ENCODE results near the gene RBMX. TPM values are rescaled to one million over a fixed set of nuclear protein-coding genes. Genes with fewer than 3 reads are reported as not detected.
"Not testable (repeated sequence)": the region's sequence is repeated elsewhere in the genome, so short reads cannot be mapped to it uniquely, and the experiment has no call there.

Gene RBMX
- total RNA-seq, 2 donors from 2014 or later, result 191 to 295 TPM

GRCh38 chrX:136899221-136899620, 18.7 kb upstream of the RBMX start:
- Histone ChIP-seq H3K4me1 (replicated peaks) (no peaks in the 10 kb centered on the region), H3K9me3 (no peaks in the 10 kb centered on the region), H3K27me3 (replicated peaks; ENCODE audit: insufficient read depth) (no peaks in the 10 kb centered on the region), H3K36me3 (no peaks in the 10 kb centered on the region), H3K4me3 (no peak overlapping the region), H3K27ac (no peak overlapping the region)
- WGBS, result 40% methylated on average over 1 of the region's 1 CpG
- TF ChIP-seq, protein P1, sequence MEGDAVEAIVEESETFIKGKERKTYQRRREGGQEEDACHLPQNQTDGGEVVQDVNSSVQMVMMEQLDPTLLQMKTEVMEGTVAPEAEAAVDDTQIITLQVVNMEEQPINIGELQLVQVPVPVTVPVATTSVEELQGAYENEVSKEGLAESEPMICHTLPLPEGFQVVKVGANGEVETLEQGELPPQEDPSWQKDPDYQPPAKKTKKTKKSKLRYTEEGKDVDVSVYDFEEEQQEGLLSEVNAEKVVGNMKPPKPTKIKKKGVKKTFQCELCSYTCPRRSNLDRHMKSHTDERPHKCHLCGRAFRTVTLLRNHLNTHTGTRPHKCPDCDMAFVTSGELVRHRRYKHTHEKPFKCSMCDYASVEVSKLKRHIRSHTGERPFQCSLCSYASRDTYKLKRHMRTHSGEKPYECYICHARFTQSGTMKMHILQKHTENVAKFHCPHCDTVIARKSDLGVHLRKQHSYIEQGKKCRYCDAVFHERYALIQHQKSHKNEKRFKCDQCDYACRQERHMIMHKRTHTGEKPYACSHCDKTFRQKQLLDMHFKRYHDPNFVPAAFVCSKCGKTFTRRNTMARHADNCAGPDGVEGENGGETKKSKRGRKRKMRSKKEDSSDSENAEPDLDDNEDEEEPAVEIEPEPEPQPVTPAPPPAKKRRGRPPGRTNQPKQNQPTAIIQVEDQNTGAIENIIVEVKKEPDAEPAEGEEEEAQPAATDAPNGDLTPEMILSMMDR (IDR thresholded peaks at IDR 0.05), result no peak
- no peak for TF ChIP-seq POLR2A (IDR thresholded peaks at IDR 0.05)
- TF ChIP-seq POLR2AphosphoS5 (IDR thresholded peaks at IDR 0.05), result no peak
- intact Hi-C loops (cut with DNase I), result no loop called here
- no peak for DNase-seq (ENCODE audit: low spot score)

GRCh38 chrX:136898752-136899151, 18.2 kb upstream of the RBMX start:
- WGBS, result 87% methylated on average over 7 of the region's 7 CpGs
- H3K27me3 ChIP-seq (replicated peaks; ENCODE audit: insufficient read depth); H3K4me3 ChIP-seq: not testable (repeated sequence)

DNA sequence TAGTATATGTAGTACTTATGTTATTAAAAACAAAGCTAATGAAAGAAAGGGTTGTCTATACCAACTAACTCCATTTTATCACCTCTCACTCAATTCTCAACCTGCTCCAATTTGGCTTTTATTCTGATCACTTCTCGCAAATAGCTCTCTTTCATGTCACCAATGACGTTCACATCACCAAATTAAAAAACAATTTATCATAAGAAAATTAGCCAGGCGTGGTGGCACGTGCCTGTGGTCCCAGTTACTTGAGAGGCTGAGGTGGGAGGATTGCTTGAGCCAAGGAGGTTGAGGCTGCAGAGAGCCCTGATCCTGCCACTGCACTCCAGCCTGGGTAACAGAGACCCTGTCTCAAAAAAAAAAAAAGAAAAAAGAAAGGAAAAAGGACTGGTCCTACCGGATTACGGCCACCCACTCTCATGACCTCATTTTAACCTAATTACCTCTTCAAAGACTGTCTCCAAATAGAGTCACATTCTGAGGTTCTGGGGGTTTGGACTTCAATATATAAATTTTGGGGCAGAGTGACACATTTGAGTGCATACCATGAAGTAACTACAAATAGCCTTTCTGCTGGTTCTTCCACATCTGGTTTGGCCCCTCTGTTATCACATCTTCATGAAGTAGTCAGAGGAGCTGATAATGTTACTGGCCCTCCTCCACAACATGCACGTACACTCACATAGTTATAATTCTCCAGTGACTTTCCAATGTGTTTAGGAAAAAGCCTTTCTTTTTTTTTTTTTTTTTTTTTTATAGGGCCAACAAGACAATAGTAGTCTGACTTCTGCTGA, 15.8 kb upstream of the RBMX start:
- intact Hi-C loops (cut with DNase I), result no loop called here
- Histone ChIP-seq H3K36me3 (no peaks in the 10 kb centered on the region), H3K9me3 (no peaks in the 10 kb centered on the region), H3K4me3 (no peak overlapping the region), H3K27ac (no peak overlapping the region), H3K27me3 (replicated peaks; ENCODE audit: insufficient read depth) (no peaks in the 10 kb centered on the region), H3K4me1 (replicated peaks) (no peaks in the 10 kb centered on the region)
- no peak for DNase-seq (ENCODE audit: low spot score)
- 71% methylated on average over 7 of the region's 7 CpGs for WGBS
- TF ChIP-seq POLR2AphosphoS5 (IDR thresholded peaks at IDR 0.05) (no peak), POLR2A (IDR thresholded peaks at IDR 0.05) (no peak)

More at GRCh38 chrX:136898752-136899151, 18.2 kb upstream of the RBMX start:
- H3K27ac ChIP-seq; H3K4me1 ChIP-seq (replicated peaks); H3K9me3 ChIP-seq; H3K36me3 ChIP-seq; DNase-seq (ENCODE audit: low spot score); intact Hi-C loops (cut with DNase I): not testable (repeated sequence)

GRCh38 chrX:136892412-136892811, 11.9 kb upstream of the RBMX start:
- intact Hi-C loops (cut with DNase I), result no loop called here
- no peaks in the 10 kb centered on the region for H3K27me3 ChIP-seq (replicated peaks; ENCODE audit: insufficient read depth)
- no peaks in the 10 kb centered on the region for H3K36me3 ChIP-seq
- TF ChIP-seq, protein P1 (IDR thresholded peaks at IDR 0.05), result no peak
- no peak for TF ChIP-seq POLR2AphosphoS5 (IDR thresholded peaks at IDR 0.05)
- no peak for TF ChIP-seq POLR2A (IDR thresholded peaks at IDR 0.05)
- no peak overlapping the region for H3K27ac ChIP-seq
- no peak for DNase-seq (ENCODE audit: low spot score)
- H3K9me3 ChIP-seq, result no peaks in the 10 kb centered on the region
- no peak overlapping the region for H3K4me3 ChIP-seq
- 93% methylated on average over 3 of the region's 3 CpGs for WGBS
- H3K4me1 ChIP-seq (replicated peaks), result no peaks in the 10 kb centered on the region

DNA sequence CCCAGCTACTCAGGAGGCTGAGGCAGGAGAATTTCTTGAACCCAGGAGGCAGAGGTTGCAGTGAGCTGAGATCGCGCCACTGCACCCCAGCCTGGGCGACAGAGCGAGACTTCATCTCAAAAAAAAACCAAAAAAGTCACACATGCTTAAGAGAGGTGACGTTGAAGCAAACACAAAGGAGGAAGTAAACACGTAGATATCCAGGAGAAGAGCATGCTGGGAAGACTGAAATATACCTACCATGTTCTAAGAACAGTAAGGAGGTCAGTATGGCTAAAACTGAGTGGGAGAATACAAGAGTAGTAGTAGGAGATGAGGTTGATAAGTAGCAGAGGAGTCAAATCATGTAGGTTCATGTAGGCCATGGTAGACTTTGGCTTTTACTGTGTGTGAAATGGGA, 10.1 kb upstream of the RBMX start:
- intact Hi-C loops (cut with DNase I); H3K27ac ChIP-seq: not testable (repeated sequence)
- WGBS, result 92% methylated on average over 6 of the region's 6 CpGs

GRCh38 chrX:136889269-136889668, 8.7 kb upstream of the RBMX start:
- intact Hi-C loops (cut with DNase I), result no loop called here
- WGBS, result 89% methylated on average over 6 of the region's 7 CpGs
- Histone ChIP-seq H3K36me3 (no peaks in the 10 kb centered on the region), H3K4me1 (replicated peaks) (no peaks in the 10 kb centered on the region), H3K27me3 (replicated peaks; ENCODE audit: insufficient read depth) (no peaks in the 10 kb centered on the region), H3K9me3 (no peaks in the 10 kb centered on the region), H3K4me3 (no peak overlapping the region), H3K27ac (no peak overlapping the region)
- no peak for TF ChIP-seq POLR2A (IDR thresholded peaks at IDR 0.05)
- no peak for TF ChIP-seq POLR2AphosphoS5 (IDR thresholded peaks at IDR 0.05)
- TF ChIP-seq, protein P1 (IDR thresholded peaks at IDR 0.05), result no peak
- DNase-seq (ENCODE audit: low spot score), result no peak

More for the DNA sequence above, 10.1 kb upstream of the RBMX start:
- not testable (repeated sequence) for H3K4me3 ChIP-seq; H3K4me1 ChIP-seq (replicated peaks); H3K9me3 ChIP-seq; H3K27me3 ChIP-seq (replicated peaks; ENCODE audit: insufficient read depth); DNase-seq (ENCODE audit: low spot score); H3K36me3 ChIP-seq
